Measurements from ENCODE around the gene IMMT.

IMMT gene

DNA sequence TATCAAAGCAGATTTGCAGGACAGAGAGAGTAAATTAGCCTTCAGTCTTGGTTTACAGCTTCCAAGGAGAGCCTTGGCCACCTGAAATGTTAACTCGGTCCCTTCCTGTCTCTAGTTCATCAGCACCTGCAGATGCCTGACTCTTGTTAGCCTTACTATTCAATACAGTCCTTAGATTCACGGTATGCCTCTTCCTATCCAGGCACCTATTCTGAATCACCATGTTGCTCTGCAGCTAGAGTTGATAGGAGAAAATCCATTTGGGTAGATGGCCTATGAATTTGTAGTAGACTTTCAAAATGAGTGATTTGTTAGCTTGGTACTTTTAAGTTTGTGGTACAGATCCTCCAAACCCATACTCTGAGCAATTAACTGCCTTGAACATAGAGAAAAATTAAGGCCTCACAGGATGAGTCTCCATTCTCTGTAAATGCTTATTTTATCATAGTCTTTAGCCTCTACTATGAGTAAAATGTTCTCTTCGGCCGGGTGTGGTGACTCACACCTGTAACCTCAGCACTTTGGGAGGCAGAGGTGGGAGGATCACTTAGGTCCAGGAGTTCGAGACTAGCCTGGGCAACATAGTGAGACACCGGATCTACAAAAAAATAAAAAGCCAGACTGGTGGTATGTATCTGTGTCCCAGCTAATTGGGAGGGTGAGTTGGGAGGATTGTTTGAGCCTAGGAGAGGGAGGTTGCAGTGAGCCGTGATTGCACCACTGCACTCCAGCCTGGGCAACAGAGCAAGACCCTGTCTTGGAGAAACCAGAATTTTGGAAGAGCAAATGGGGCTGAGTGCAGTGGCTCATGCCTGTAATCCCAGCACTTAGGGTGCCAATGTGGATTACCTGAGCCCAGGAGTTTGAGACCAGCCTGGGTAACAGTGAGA lies 56.3 kb downstream of the IMMT start:
- no peak for FAIRE-seq

DNA sequence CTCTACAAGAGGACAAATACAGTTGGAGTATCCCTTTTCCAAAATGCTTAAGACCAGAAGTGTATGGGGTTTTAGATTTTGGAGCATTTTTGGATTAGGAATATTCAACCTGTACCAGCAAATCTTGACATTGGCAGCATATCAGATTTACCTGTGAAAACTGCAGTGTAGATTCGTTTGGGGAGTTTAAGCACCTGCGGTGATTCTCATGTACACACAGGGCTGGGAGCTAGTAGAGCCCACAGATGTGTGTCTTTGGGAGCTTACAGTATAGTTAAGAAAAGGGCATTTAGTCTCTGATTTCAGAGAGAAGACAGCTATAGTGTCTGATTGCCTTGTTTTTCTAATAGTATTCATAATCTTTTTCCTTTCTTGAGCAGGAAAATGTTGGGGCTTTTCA lies 59.1 kb downstream of the IMMT start:
- no peak for FAIRE-seq

DNA sequence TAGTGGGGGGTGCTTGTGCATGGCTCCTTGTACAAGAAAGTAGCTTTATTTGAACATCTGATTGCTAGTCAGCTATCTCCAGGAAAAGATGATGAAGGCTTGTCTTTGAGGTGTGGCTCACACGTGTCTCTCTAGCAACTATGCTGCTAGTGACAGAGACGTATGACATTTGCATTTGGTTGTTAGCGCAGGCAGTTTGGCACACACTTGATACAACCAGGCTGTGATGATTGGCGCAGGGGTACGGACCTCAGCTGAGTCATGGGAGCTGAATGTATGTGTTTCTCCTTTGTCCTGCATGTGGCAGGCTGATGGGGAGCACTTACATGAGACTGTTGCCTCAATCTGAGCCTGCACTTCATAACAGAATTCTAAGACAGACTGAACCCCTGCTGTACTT lies 59.6 kb downstream of the IMMT start:
- no peak for FAIRE-seq

DNA sequence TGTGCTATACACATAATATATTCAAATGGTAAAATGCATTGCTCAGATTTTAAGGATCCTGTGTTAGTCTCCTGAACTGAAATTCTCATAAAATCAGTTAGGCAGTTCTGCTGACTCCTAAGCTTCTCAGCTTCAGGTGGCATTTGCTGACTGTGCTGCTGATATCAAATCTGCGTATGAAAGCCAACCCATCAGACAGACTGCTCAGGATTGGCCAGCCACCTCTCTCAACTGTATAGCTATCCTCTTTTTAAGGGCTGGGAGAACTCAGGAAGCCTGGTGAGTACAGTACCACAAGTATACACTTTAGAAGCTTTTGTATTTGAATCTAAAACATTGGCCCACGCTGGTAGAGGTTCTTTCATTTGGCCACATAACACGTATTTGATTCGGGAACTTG lies 60.6 kb downstream of the IMMT start:
- no peak for FAIRE-seq

DNA sequence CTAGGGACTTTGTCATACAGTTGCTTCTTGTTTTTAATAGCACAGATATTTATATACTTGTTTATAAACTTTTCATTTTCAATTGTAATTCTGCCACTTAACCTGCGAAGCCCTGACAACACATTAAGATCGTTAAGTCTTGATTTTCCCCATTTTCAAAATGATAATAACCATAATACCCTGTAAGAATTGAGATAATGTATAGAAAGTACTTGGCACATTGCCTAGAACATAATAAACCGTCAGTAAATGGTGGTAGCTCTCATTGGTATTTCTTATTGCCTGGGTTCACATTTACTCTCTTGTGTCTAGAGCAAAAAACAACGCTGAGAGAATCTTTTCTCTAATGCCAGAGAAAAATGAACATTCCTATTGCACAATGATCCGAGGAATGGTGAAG lies 70.6 kb downstream of the IMMT start:
- no peak for FAIRE-seq

DNA sequence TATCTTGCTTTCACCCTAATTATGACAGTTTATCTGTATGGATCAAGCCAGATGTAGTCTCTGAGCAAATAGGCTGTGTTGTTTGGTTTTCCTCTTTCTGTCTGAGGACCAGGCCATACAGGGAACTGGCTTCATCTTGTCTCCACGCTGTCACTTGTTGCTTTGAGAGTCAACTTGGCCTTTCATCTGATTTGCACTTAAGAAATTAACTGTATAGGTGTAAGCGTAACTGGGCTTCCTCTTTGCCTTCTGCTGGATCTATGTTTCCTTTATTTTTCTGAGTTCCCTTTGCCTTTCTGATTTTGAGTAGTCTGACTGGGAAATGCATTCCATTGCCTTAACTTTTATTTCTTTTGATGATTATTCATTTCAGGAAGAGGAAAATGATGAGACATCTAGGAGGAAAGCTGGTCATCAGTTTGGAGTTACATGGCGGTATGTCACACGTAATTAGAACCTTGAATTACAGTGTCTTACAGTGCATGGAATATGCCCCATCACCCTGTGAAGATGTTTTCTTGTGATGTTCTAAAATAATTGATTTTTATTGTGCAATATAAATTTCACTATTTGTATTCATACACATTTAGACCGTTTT lies 71.8 kb downstream of the IMMT start:
- no peak for FAIRE-seq

DNA sequence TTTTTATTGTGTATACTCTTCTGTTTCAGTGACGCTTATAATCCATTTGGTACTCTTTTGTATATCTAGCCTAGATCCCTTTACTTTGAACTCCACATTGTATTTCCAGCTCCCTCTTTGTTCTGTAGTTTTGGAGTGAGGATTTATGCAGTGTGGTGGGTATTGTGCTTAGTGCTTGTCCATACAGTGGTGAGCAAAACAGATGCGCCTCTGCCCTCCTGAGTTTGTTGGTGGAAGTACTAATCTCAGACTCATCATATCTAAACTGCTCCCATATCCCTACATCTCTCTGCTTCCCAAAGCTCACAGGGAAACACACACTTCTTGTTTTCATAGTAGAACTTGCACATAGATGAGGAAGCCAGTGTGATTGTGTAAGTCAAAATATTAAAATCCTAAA lies 77.1 kb downstream of the IMMT start:
- no peak for FAIRE-seq

DNA sequence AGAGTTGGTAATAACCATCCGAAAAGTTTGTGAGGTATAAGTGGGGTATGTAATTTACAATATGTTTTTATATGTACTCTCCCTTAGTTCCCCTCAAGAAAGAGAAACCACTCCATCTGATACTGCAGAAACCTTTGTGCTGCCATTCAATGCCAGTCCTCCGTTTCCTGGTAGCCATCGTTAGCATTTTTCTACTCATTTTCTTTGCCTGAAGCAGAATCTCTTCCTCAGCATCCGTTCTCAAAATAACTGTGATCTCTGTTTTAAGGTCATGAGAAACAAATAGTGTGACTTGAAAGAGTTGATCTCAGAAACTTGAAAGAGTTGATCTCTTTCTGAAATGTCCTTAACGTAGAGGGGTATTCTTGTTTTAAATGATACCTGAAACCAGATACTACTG lies 88.2 kb downstream of the IMMT start:
- no peak for FAIRE-seq

DNA sequence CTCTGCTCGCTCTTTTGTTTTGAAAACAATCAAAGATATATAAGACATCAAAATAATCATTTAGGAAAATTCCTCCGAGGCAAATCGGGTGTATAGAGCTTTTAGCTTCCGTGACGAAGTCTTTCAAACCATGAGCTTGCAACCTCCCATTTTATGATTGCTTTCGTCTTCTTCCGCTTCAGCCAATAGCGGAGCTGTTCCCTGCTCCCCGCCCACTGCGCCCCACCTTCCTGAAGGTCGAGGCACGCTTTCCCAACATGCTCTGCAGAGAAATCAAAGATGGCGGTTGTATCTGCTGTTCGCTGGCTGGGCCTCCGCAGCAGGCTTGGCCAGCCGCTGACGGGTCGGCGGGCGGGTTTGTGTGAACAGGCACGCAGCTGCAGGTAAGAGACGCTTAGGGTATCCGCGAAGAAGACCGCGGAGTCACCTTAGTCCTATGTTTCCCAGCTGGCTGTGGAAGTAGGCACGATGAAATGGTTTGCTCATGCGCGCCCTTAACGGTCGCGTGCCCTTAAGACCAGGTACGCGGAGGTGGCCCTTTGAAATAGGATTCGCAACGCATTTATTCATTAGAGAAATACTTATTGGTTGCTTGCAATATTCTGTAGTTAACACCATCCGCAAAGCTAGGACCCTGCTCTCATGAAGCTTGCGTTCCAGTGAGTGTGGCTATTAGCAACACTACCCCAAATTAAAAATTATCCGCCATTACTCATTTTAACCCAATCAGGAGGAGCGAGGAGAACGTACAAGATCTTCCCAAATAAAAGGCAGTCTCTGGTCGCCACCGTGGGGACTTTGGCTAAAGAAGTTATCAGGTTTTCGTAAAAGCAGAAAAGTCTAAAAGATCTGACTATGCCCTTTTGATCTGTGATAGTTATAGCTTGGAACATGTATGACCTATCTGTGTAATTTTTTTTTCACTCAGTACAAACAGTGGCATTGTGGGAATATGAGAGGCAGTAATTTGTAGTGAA lies 89.0 kb downstream of the IMMT start, which contains the start of gene PTCD3:
PTCD3 (plus strand) TSS at position 267 of the 977 bp plus-strand sequence; CDS start at position 280, 13 bp downstream.
- peak; percentile 92 for FAIRE-seq

DNA sequence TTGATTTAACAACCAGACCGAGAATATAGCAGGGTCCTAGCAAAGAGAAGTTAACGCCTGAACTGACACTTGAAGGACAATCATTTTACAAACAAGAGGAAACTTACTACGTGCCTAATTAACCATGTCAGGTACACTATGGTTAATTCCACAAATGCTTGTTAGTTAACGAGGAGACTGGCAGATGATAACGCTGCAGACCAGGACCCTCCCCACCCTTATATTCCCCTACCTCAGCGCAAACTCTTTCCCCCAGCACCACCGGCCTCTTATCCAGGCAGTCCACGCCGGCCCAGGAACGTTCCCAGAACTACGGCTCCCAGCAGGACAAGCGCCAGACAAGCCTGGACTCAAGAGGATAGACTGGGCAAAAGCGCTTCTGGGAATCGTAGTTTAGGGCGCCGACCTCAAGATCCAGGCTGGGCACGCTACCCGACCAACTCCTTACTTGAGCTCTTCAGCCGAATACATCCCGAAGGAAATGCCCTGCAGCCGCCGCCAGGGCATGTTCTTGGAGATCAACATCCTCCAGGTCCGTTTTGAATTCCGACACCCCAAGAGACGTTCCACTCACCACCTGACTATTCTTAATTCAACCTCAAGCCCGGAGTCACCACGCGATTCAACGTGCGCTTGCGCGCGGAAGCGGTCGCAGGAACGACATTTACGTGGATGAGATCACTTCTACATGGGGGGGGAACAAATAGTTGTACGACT lies 89.9 kb downstream of the IMMT start, which contains the start of gene POLR1A:
POLR1A (minus strand) TSS at position 635 of the 717 bp plus-strand sequence; CDS start at position 525, 110 bp downstream.
- FAIRE-seq = peak; percentile 23

DNA sequence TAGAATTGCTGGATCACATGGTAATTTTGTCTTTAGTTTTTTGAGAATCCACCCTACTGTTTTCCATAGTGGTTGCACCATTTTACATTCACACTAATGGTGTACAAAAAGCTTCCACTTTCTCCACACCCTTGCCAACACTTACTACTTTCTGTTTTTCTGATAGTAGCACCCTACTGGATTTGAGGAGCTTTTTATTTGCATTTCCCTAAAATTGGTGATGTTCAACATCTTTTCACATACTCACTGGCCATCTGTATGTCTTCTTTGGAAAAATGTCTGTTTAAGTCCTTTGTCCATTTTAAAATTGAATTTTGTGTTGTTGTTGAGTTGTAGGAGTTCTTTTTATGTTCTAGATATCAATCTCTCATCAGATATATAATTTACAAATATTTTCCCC lies 93.1 kb downstream of the IMMT start:
- no peak for FAIRE-seq

DNA sequence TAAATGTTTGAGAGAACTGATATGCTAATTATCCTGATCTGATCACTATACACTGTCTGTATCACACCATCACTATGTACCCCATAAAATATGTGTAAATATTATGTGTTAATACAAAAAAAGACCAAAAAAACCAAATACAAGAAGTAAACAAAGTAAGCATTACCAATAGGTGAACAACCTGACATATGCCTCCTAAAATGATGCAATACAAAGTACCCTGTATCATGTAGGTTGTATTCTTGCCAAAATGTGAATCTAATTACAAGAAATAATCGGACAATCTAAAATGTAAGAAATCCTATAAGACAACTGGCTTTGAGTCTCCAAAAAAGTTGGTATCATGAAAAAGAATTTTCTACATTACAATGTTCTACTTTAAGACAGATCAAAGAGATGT lies 97.3 kb downstream of the IMMT start:
- no peak for FAIRE-seq

DNA sequence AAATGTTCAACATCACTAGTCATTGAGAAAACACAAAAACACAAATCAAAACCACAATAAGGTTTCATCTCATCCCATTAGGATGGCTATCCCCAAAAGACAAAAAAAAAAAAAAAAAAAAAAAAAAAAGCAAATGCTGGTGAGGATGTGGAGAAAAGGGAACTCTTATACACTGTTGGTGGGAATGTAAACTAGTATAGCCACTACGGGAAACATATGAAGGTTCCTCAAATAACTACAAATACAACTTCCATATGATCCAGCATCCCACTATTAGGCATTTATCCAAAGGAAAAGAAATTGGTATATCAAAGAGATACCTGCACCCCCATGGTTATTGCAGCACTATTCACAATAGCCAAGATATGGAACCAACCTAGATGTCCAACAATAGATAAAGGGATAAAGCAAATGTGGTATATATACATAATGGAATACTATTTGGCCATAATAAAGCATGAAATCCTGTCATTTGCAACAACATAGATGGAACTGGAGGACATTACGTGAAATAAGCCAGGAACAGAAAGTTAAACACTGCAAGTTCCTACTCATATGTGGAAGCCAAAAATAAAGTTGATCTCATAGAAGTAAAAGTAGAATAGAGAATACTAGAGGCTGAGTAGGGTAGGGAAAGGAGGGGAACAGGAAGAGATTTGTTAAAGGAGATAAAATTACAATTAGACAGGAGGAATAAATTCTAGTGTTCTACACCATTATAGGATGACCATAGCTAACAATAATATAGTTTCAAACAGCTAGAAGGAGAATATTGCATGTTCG lies 98.0 kb downstream of the IMMT start:
- no peak for FAIRE-seq

DNA sequence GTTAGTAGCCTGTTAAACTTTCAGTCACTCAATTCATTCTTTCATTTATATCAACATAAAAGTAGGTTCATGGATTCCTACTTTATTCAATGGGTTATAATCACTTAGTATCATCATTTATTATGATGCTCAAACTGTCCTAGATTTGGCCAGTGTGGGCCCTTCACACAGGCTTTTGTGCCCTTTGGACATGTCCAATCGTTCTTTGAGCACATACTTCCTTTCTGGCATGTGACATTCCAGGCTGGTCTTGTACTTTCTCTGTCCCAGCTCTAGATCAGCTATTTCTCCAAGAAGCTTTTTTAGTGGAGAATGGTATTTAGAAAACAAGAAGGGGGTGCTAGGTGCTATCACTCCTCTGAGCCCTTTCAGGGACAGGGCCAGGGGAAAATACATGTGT lies 101.0 kb downstream of the IMMT start:
- no peak for FAIRE-seq
